K562 (cell line): ENCODE results near the gene FDX1. TPM values are rescaled to one million over a fixed set of nuclear protein-coding genes. Genes with fewer than 3 reads are reported as not detected.

Experiments used
- CBFA2T3 ChIP-seq: fragments of 450-650 bp; IDR thresholded peaks from 2 replicates; pipeline ENCODE4 v1.6.1; 2017
- DPF2 ChIP-seq: fragments of 450-650 bp; IDR thresholded peaks from 2 replicates; pipeline ENCODE4 v1.6.1; 2016
- FOXA1 ChIP-seq: fragments of 450-650 bp; IDR thresholded peaks from 2 replicates; pipeline ENCODE4 v1.6.1; 2016; ENCODE audit warnings: mild to moderate bottlenecking, borderline replicate concordance
- HSF4 ChIP-seq: fragments of 250-450 bp; sonication (Bioruptor Pico); IDR thresholded peaks from 2 replicates; pipeline ENCODE4 v2.1.2; 2022; ENCODE audit warnings: mild to moderate bottlenecking, moderate library complexity, borderline replicate concordance
- KAT2B ChIP-seq: IDR thresholded peaks from one replicate; pipeline ENCODE4 v1.6.1; 2012; ENCODE audit warnings: low read depth, mild to moderate bottlenecking, control low read depth, inconsistent platforms, low read length, moderate library complexity
- MYC ChIP-seq, 2 experiments: fragments of 250-450 bp in 1 of 2; sonication (Bioruptor Pico) in 1 of 2; IDR thresholded peaks; 2 replicates each; pipeline versions ENCODE4 v1.5.1 to v1.6.1; 2012 to 2021; ENCODE audit warnings: low read depth in 2 of 2, borderline replicate concordance in 1 of 2, improper control_type of control experiment in 1 of 2, low read length in 1 of 2, mild to moderate bottlenecking in 1 of 2, moderate library complexity in 1 of 2
- NCOA4 ChIP-seq: fragments of 450-650 bp; IDR thresholded peaks from 2 replicates; pipeline ENCODE4 v1.6.1; 2018; ENCODE audit warnings: mild to moderate bottlenecking; ENCODE audit not compliant: partially characterized antibody
- NFIX ChIP-seq: fragments of 250-450 bp; sonication (Bioruptor Pico); IDR thresholded peaks from 2 replicates; pipeline ENCODE4 v1.4.0; 2020; ENCODE audit warnings: low read depth, mild to moderate bottlenecking, moderate library complexity
- PCBP2 ChIP-seq: fragments of 200-400 bp; formaldehyde crosslinking; IDR thresholded peaks from 2 replicates; pipeline ENCODE4 v1.6.1; 2018; ENCODE audit warnings: low read length, low read depth, mild to moderate bottlenecking, moderate library complexity; ENCODE audit not compliant: poor library complexity, severe bottlenecking
- PHTF2 ChIP-seq: fragments of 250-450 bp; sonication (Bioruptor Pico); IDR thresholded peaks from 2 replicates; pipeline ENCODE4 v1.5.0; 2021; ENCODE audit warnings: mild to moderate bottlenecking
- REST ChIP-seq, 2 experiments: fragments of 450-650 bp; formaldehyde crosslinking in 1 of 2; IDR thresholded peaks; 2 replicates each; pipeline versions ENCODE4 v1.4.0 to v1.6.1; 2014 to 2020; ENCODE audit warnings: mild to moderate bottlenecking in 2 of 2, borderline replicate concordance in 1 of 2, low read depth in 1 of 2
- TBP ChIP-seq: optimal IDR thresholded peaks from 2 replicates; pipeline ENCODE3; 2011; ENCODE audit warnings: low read depth, low read length, improper control_type of control experiment
- TEAD2 ChIP-seq: fragments of 450-650 bp; IDR thresholded peaks from 2 replicates; pipeline ENCODE4 v1.6.1; 2016; ENCODE audit warnings: missing genetic modification characterization, control low read depth, missing compliant biosample characterization
- TFAP4 ChIP-seq: sonication (generic); formaldehyde crosslinking; IDR thresholded peaks from 2 replicates; pipeline ENCODE4 v1.8.0; 2022; ENCODE audit warnings: missing genetic modification reagents, mild to moderate bottlenecking, moderate library complexity, borderline replicate concordance
- ZHX1 ChIP-seq: fragments of 150-350 bp; conservative IDR thresholded peaks from 2 replicates; pipeline ENCODE4 v1.6.1; 2014; ENCODE audit warnings: low read length
- polyA plus RNA-seq, 8 experiments: library from polyadenylated mRNA; depleted of rRNA in 4 of 8; stranded (reverse) in 5 of 8; unstranded in 3 of 8; fragments of >200 nt; fragmentation: Nextera tagmentation in 2 of 8; fragmentation: Illumina TruSeq in 1 of 8; extraction: Ambion mirVana in 2 of 8; extraction: Trizol in 1 of 8; gene quantifications; 2 replicates each; pipeline versions ENCODE4 v1.2.1 to v1.2.3, GENCODE V29; 2011 to 2014; ENCODE audit warnings: inconsistent platforms in 1 of 8, missing spikeins in 1 of 8
- total RNA-seq, 7 experiments: library from RNA; depleted of rRNA in 6 of 7; stranded (reverse); fragments of >200 nt in 6 of 7; fragmentation: Illumina TruSeq in 2 of 7; extraction: Trizol in 2 of 7; gene quantifications; 2 replicates each; pipeline versions ENCODE4 v1.2.1 to v1.2.3, GENCODE V29; 2011 to 2021; ENCODE audit warnings: low replicate concordance in 1 of 7

Gene FDX1
- total and polyA plus RNA-seq, 9 of the 15 experiments (the other 6 are each of a cell fraction or from before 2014, with no cell fraction given), result 6.4 to 14.3 (median 11.4) TPM

GRCh38 chr11:110435780-110436717, 6.3 kb downstream of the FDX1 start (continued):
- TF ChIP-seq REST (IDR thresholded peaks at IDR 0.05; ENCODE audit: borderline replicate concordance) (no peak), REST (CRISPR knock-in tag; IDR thresholded peaks at IDR 0.05; ENCODE audit: low read depth) (no peak), CBFA2T3 (peak; percentile 64), PHTF2 (CRISPR knock-in tag) (no peak), MYC (IDR thresholded peaks at IDR 0.05; ENCODE audit: low read depth, low read length) (peak; percentile 32; the same call in 1 of the 2 replicates), MYC (CRISPR knock-in tag; IDR thresholded peaks at IDR 0.05; ENCODE audit: borderline replicate concordance, low read depth) (no peak), TBP (peak; percentile 30), TFAP4 (CRISPR knock-in tag) (no peak), TEAD2 (no peak), HSF4 (CRISPR knock-in tag) (no peak), ZHX1 (no peak), KAT2B (no peak), NFIX (CRISPR knock-in tag) (no peak), FOXA1 (no peak), PCBP2 (no peak), NCOA4 (no peak), DPF2 (peak; percentile 13; the same call in 1 of the 2 replicates)
